Thyroid gland (tissue), 4 donors: ENCODE measurements around the gene KRTAP24-1. TPM values are rescaled to one million over a fixed set of nuclear protein-coding genes. Genes with fewer than 3 reads are reported as not detected.

Experiments used
- DNase-seq, 2 donors: peaks; one replicate each; pipeline ENCODE4 v3.0.0-alpha.2; 2019
- H3K27ac ChIP-seq, 3 donors: fragments of 200-600 bp; sonication (generic); 1 replicate in 2 of 3; 2 replicates in 1 of 3; pipeline ENCODE4 v1.5.1; 2016 to 2019; ENCODE audit warnings: mild to moderate bottlenecking in 1 of 3, moderate library complexity in 1 of 3
- H3K27me3 ChIP-seq: fragments of 200-600 bp; sonication (generic); one replicate; pipeline ENCODE4 v1.5.1; 2019
- H3K36me3 ChIP-seq, 2 donors: fragments of 200-600 bp; sonication (generic); one replicate each; pipeline ENCODE4 v1.5.1; 2016 to 2019
- H3K4me1 ChIP-seq, 2 donors: fragments of 200-600 bp; sonication (generic); one replicate each; pipeline ENCODE4 v1.5.1; 2017 to 2019
- H3K4me3 ChIP-seq, 3 donors: fragments of 200-600 bp; sonication (generic); replicated peaks in 1 of 3; 1 replicate in 2 of 3; 2 replicates in 1 of 3; pipeline ENCODE4 v1.5.1; 2016; ENCODE audit warnings: mild to moderate bottlenecking in 1 of 3
- H3K9me3 ChIP-seq: fragments of 200-600 bp; sonication (generic); one replicate; pipeline ENCODE4 v1.5.1; 2017
- CTCF ChIP-seq, 6 experiments: fragments of 200-600 bp in 3 of 6; fragments of 450-650 bp in 3 of 6; sonication (generic) in 3 of 6; IDR thresholded peaks; one replicate each; pipeline ENCODE4 v1.5.1; 2016 to 2019; ENCODE audit warnings: antibody characterized with exemption in 6 of 6, mild to moderate bottlenecking in 2 of 6, inconsistent platforms in 1 of 6, moderate library complexity in 1 of 6
- POLR2A ChIP-seq, 2 donors: fragments of 450-650 bp; IDR thresholded peaks; one replicate each; pipeline ENCODE4 v1.6.1; 2017; ENCODE audit warnings: antibody characterized with exemption in 2 of 2, mild to moderate bottlenecking in 2 of 2, moderate library complexity in 1 of 2
- WGBS, 2 donors: methylation state at CpG; one replicate each; pipeline ENCODE4 v1.1.5; 2017; 5-methylcytosine and 5-hydroxymethylcytosine counted together
- intact Hi-C: fragments of 100-400 bp; cut with DNase I; formaldehyde crosslinking; loops from one replicate; pipeline ENCODE4 v1.15.1; 2023
- total RNA-seq, 4 donors: library from RNA; depleted of rRNA; stranded (reverse); fragments of >200 nt; gene quantifications; one replicate each; pipeline ENCODE4 v1.2.3, GENCODE V29; 2016

KRTAP24-1 gene
- total RNA-seq, 4 donors from 2014 or later, result not detected

DNA sequence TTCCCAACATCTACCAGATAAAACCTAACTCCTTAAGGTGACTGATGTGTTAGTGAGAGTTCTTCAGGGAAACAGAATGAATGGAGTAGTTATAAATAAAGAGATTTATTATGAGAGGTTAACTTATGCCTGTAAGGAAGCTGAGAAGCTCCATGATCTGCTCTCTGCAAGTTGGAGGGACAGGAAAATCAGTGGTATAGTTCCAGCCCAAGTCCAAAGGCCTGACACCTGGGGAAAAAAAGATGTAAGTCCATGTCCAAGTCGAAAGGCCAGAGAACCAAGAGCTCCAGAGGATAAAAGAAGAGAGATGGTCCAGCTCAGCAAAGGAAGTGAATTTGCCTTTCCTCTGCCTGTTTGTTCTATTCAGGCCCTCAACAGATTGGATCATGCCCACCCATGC is 27.1 kb downstream of the KRTAP24-1 start:
- Histone ChIP-seq H3K9me3 (no peaks in the 10 kb centered on the region), H3K27me3 (no peaks in the 10 kb centered on the region), H3K27ac (no peak overlapping the region), H3K4me3 (no peak overlapping the region), H3K4me1 (no peaks in the 10 kb centered on the region), H3K36me3 (no peaks in the 10 kb centered on the region)
- WGBS, 2 donors, result 48 to 64% methylated on average over 1 of the region's 1 CpG
- intact Hi-C loops, result no loop called here
- no peak for DNase-seq
- TF ChIP-seq POLR2A (IDR thresholded peaks at IDR 0.05), result no peak
- TF ChIP-seq CTCF (IDR thresholded peaks at IDR 0.05), result no peak

DNA sequence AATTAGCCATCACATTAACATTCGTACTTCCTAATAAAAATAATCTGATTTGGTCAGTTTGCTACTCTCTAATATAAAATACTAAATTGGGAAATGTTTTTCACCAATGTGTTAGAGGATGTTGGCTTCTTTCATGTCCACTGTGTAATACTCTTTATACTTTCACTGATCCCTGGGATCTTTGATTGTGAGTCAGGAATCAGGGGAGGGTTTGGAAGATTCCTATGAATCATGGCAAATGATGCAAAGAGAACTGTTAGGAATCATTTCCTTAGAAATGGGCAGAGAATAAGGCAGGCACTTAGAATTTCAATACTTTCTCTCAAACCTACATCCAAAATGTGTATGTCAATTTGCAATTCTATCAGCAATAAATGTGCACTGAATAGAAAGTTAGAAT is 31.0 kb downstream of the KRTAP24-1 start:
- no peak overlapping the region for H3K4me3 ChIP-seq
- intact Hi-C loops, result no loop called here
- no peaks in the 10 kb centered on the region for H3K4me1 ChIP-seq
- no peak for DNase-seq
- H3K27me3 ChIP-seq, result no peaks in the 10 kb centered on the region
- TF ChIP-seq POLR2A (IDR thresholded peaks at IDR 0.05), result no peak
- no peak for TF ChIP-seq CTCF (IDR thresholded peaks at IDR 0.05)
- H3K27ac ChIP-seq, result no peak overlapping the region
- H3K9me3 ChIP-seq, result no peaks in the 10 kb centered on the region
- H3K36me3 ChIP-seq, result no peaks in the 10 kb centered on the region
- WGBS, 2 donors, result 77 to 80% methylated on average over 1 of the region's 1 CpG

DNA sequence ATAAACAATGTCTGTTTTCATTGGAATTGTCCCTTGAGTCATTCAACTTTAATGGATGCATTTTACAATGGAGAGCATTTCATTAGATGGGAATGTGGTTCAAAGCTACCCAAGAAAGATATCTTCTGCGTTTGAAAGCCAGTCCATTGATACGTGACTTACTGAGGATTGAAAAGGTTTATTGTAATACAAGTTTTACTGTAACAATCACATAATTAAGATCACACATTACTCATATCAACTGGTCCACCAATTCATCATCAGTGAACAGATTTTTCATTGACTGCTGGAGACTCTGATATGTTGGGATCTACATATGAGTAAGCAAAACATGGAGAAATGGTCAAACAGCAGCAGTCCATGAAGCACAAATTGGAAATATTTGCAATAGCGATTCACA is 32.8 kb downstream of the KRTAP24-1 start:
- 74 to 92% methylated on average over 3 of the region's 3 CpGs for WGBS, 2 donors
- DNase-seq, result no peak
- Histone ChIP-seq H3K27me3 (no peaks in the 10 kb centered on the region), H3K36me3 (no peaks in the 10 kb centered on the region), H3K4me3 (no peak overlapping the region), H3K9me3 (no peaks in the 10 kb centered on the region), H3K27ac (no peak overlapping the region), H3K4me1 (no peaks in the 10 kb centered on the region)
- TF ChIP-seq POLR2A (IDR thresholded peaks at IDR 0.05) (no peak), CTCF (IDR thresholded peaks at IDR 0.05) (no peak)
- intact Hi-C loops, result no loop called here

GRCh38 chr21:30248844-30249243 is 33.9 kb downstream of the KRTAP24-1 start:
- WGBS, 2 donors, result 85 to 87% methylated on average over 9 of the region's 9 CpGs
- intact Hi-C loops, result no loop called here
- H3K27ac ChIP-seq, result no peak overlapping the region
- no peaks in the 10 kb centered on the region for H3K27me3 ChIP-seq
- H3K4me1 ChIP-seq, result no peaks in the 10 kb centered on the region
- H3K4me3 ChIP-seq, result no peak overlapping the region
- TF ChIP-seq POLR2A (IDR thresholded peaks at IDR 0.05) (no peak), CTCF (IDR thresholded peaks at IDR 0.05) (no peak)
- H3K9me3 ChIP-seq, result no peaks in the 10 kb centered on the region
- no peak for DNase-seq
- H3K36me3 ChIP-seq, result no peaks in the 10 kb centered on the region

DNA sequence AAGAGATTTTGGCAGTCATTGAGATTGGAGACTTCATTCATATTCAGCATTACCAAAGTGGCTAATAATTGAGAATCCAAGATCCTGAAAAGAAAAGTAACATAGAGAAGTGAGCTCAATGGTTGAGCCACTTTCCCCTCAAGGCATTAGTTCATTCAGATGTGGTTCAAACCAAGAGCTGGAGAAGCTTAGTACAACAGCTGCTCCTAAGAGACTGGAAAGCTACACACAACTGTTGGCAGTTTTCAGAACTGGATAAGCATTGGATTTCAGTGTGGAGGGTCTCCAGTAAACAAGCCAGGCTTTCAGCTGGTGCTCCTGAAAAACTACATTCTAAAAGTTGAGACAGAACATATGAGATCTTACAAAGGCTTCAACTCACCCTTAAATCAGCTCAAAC is 37.7 kb downstream of the KRTAP24-1 start:
- Histone ChIP-seq H3K27me3 (no peaks in the 10 kb centered on the region), H3K4me3 (no peak overlapping the region), H3K4me1 (no peaks in the 10 kb centered on the region), H3K36me3 (no peaks in the 10 kb centered on the region), H3K9me3 (no peaks in the 10 kb centered on the region), H3K27ac (no peak overlapping the region)
- TF ChIP-seq CTCF (IDR thresholded peaks at IDR 0.05), result no peak
- no peak for TF ChIP-seq POLR2A (IDR thresholded peaks at IDR 0.05)
- DNase-seq, result no peak
- intact Hi-C loops, result no loop called here
